NOMO-1 treated with dmso at 0.1 percent for 144 hours (cell line): ENCODE measurements around the gene PTPRG.

Source experiments
- DNase-seq: peaks from one replicate; lab custom pipeline; 2025; ENCODE audit not compliant: unreplicated experiment; lab: John Stamatoyannopoulos, UW

PTPRG gene

GRCh38 chr3:61616586-61616985 is 55.2 kb downstream of the PTPRG start:
- no peak for DNase-seq

DNA sequence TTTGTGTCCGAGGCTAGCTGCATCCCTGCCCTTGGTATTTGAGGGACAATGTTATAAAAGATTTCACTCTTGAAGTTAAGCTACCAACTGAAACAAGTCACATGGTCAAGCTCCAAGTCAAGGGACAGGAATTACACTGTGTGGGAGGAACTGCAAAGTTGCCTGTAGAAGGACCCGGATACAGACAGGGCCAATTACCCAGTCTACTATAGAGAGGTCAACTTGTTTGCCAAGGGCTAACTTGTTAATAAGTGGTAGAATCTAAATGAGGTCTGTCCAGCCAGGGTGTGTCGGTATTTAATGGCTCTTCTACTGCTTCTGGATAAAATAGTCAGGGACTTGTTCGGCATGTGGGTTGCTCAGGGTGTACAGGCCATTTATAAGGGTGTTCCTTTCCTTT is 55.7 kb downstream of the PTPRG start:
- no peak for DNase-seq

GRCh38 chr3:61617651-61618050 is 56.3 kb downstream of the PTPRG start:
- DNase-seq: no peak

DNA sequence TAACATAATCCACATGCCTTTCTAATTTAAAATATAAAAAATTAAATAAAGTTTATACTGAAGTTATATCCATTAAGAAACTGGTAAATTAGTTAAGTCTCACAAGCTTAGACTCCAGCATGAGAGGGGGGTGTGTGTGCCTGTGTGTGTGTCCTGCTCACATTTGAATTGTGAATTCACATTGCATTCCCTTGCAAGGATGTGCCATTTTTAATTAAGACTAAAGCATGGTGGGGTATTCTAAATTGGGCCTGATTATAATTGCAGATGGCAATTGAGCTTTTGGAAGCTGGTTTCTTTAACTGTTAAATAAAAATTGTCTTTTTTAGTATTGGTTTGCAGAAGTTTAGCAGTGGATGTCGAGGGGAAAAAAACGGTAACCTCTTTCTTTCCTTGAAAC is 56.9 kb downstream of the PTPRG start:
- no peak for DNase-seq

DNA sequence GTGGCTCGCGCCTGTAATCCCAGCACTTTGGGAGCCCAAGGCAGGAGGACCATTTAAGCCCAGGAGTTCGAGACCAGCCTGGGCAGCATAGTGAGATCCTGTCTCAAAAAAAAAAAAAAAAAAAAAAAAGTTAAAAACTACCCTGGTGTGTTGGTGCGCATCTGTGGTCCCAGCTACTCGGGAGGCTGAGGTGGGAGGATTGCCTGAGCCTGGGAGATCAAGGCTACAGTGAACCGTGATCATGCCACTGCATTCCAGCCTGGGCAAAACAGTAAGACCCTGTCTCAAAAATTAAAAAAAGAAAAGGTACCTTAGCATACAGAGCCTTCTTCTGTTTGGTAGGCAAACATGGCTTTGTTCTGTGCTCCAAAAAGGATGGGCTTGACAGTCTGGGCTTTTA is 57.5 kb downstream of the PTPRG start:
- no peak for DNase-seq

- DNase-seq: no peak
Measured at GRCh38 chr3:61620073-61620472, 58.7 kb downstream of the PTPRG start.

DNA sequence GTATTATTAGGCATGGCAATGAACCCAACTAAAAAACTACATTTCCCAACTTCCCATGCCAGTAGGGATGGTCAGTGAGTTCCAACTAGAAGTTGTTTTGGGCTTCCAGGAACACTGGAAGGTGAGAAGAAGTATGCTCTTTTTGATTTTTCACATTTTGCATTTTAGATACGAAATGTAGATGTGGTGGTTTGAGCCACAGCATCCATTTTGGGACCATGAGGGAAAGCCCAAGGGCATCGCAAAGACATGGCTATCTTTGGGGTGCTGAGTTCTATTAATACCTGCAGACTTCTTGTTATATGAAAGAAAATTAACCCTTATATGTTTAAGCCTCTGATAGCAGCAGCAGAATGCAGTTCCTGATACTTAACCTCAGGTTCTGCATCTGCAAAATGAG is 62.9 kb downstream of the PTPRG start:
- DNase-seq: no peak

- no peak for DNase-seq
Measured at GRCh38 chr3:61625429-61625828, 64.1 kb downstream of the PTPRG start.

DNA sequence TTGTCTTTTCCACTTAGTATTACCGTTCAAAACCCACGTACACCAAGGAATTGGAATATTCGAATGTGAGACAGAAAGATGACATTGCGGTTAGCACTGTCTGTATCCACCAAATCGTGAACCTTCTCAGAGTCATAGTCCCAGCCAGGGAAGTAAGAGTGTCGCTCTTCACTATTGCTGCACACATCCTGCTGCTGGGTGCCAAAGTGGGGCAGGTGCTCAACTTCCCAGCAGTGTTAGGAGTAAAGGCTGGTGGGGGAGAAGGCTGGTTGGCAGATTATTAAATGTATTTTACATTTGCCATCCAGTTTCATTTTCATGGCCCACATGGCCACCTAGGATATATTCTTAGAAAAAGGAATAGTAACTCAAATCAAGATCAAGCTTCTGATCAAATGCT is 65.1 kb downstream of the PTPRG start:
- no peak for DNase-seq

- DNase-seq: no peak
Measured at GRCh38 chr3:61627768-61628185, 66.4 kb downstream of the PTPRG start.

DNA sequence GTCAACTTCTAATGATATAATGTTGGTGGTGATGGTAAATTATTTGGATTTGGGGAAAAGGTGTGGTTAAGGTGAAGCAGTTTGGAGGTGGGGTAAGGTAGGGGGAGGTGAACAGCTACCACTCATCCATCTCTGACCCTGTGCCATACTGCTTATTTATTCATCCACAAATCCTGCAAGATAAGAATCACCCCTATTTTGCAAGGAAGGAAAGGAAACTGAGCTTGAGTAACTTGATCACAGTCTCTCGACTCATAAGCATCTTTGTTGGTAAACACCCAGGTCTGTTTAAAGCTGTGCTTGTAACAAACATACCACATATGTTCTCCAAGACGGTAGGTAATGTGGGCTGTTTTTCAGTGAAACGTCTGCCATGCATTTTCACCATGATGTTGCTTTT is 67.3 kb downstream of the PTPRG start:
- no peak for DNase-seq

DNA sequence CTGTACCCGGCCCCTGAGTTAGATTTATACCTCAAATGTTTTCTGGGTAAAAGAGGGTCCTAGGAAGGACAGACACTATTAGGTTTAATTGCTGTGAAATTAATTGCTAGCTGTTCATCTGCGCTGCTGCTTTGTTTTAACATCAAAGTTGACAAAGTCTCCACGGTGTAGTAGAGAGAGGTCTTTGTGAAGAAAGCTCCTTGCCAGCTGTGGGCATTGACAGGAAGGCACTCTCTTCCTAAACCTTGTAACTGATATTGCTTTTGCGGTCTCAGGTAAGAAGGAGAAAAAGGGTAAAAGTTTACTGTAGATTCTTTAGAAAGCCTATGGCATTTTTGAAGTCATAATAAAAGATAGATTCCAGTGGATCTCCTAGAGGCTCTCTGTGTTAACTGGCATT is 68.1 kb downstream of the PTPRG start:
- DNase-seq: no peak

DNA sequence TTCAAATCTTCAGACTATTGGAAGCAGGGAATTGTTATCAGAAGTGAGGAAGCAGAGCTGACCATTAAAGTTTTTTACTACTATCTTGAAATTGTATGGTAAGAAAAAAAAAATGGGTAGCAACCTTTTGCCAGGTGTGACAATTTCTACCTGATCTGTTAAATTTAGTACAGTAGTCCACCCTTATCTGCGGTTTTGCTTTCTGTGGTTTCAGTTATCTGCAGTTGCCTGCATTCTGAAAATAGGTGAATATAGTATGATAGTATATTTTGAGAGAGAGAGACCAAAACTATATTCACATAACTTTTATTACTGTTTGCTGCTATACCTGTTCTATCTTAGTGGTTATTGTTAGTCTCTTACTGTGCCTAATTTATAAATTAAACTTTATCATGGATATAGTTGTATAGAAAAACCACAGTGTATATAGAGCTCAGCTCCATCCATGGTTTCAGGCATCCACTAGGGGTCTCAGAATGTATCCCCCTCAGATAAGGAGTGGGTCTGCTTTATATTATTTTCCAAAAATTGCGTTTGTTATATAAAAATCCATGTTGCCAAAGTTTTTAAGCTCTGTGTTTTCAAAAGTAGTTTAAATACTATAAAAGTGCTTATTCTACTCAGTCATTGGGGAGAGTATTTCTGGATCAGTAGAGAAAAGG is 69.9 kb downstream of the PTPRG start:
- DNase-seq: no peak

DNA sequence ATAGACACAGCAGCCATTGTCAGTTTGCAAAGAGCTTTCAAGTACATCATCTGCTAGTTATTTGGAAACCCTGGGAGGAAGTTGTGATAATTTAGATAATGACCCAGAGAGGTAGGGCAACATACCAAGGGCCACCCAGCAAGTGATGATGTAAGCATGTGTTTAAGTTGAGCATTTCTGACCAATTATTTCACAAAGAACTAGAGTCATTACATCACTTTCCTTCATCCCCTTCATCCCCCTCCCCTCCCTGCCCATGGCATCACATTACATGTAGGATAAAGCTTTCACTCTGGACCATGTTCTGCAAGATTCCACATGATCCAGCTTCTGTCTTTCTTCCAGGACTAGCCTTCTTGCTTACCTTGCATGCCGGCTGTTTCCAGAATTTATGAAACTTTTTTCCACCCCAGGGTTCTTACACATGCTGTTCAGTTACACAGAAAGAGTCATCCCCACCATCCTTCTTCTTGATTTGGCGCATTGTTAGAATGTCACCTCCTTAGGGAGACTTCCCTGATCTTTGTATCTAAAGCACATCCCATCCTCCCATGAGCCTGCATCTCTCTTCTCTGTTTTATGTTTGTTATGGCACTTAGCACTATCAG is 71.3 kb downstream of the PTPRG start:
- no peak for DNase-seq

DNA sequence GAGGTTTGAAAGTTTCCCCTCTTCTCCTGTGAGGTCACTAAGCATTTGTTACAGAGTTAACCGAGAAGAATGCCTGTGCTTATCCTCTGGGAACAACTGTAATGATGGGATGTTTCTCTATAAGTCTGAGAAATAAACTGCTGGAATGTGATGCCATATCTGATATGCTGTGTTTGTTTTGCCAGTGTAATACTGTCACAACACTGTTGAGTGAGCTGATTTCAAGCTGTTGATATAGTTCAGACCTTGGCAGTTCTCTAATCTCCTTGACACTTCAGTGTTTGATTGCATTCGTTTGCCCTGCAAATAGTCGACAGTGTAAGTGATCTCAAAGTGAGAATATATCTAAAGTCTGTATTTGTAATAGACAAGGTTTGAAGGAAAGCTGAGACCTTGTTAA is 73.3 kb downstream of the PTPRG start:
- DNase-seq: no peak

DNA sequence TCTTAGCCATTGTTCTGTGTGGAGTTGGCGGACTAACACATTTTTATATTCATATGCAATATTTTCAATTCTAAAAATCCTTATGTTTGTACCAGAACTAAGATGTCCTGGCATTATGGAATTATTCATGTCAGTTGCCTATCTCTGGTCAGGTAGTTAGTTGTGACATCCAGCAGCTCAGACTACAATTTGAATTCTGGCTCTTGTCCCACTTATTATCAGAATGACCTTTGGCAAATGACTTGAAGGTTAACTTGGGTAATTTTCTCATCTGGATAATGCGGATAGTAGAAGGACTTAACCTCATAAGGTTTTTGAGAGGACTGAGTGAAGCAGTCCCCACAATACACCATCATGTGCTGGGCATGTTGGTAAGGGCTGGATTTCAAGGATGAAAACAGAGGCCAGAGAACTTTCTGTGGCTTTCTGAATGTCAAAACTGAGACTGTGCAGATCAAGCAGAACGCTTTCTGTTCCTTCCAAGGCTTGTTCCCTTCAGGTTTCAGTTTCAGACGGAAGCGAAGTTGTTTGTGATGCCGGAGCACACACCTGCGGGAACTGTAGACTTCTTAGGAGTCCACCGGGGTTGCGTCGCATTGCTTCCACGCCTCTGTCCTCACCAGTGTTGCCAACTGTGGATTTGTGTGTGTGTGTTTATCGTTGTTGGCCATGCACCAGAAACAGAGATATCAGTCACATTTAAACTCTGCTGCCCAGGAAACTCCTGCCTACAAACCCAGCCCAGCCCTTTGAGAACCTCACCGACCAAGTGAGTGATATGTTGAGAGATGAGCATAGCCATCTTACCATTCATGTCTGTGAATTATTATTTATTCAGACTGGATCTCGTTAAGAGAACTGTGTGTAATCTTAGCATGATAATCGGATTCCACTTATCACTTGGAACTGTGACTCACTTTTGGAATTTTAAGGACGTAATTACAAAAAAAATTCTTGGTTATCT is 76.0 kb downstream of the PTPRG start:
- DNase-seq: no peak

- no peak for DNase-seq
Measured at GRCh38 chr3:61638741-61639140, 77.4 kb downstream of the PTPRG start.

DNA sequence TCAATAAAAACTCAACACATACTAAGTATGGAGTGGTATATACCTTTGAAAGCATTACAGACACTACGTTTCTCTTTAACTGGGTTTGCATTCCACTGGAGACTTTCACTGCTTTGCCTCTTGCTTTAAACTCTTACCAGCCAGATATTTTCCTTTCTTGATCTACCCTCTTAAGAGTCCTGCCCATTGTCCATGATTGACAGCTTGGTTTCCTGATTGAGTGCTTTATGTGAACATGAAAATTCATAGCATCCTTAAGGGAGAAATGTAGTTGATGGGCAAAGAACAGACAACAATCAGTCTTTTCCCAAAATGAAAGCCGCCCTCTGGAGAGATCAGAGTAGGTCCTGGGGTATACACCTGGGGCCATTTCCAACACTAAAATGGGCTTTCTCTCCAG is 78.6 kb downstream of the PTPRG start:
- no peak for DNase-seq

DNA sequence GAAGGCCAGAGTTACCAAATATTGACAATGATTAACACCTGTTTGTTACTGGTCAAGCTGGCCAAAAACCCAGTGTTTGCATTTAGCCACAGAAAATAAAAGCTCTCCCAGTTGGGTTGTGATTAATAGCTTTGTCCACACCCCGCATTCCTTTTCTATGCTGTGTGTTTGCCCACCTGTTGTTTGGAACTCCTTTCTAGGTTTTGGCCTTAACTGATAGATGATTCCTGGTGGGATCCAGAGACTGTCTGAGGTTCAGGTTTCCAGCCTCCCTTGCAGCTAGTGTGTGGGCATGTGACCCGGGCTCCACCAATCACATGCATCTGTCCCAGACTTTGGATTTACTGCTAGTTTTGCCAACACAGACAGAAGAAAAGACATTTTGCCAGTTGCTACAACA is 83.8 kb downstream of the PTPRG start:
- no peak for DNase-seq

- DNase-seq: no peak
Measured at GRCh38 chr3:61646360-61646759, 85.0 kb downstream of the PTPRG start.

- no peak for DNase-seq
Measured at GRCh38 chr3:61646851-61647525, 85.6 kb downstream of the PTPRG start.
